ENCODE data around the gene PTTG1IP2. TPM values are rescaled to one million over a fixed set of nuclear protein-coding genes. Genes with fewer than 3 reads are reported as not detected.

The PTTG1IP2 gene
- total RNA-seq, 1 experiment from 2014 or later = not detected

- Histone ChIP-seq H4K91ac (ENCODE audit: insufficient read length, low read depth, low read length) (no peak overlapping the region), H3K79me1 (ENCODE audit: insufficient read depth, low read depth, low read length, poor library complexity, severe bottlenecking) (no peaks in the 10 kb centered on the region), H3K14ac (ENCODE audit: insufficient read depth, low read length) (no peak overlapping the region), H3K4me2 (ENCODE audit: insufficient read depth, insufficient read length, low read length) (no peak overlapping the region), H3K18ac (ENCODE audit: insufficient read length, low read depth, low read length) (no peak overlapping the region), H3K27me3 (ENCODE audit: insufficient read depth, low read length) (no peaks in the 10 kb centered on the region), H3K9me3 (ENCODE audit: control insufficient read depth, low read depth, low read length) (no peaks in the 10 kb centered on the region), H2BK5ac (ENCODE audit: insufficient read length, low read length) (no peak overlapping the region), H3K79me2 (ENCODE audit: insufficient read depth, low read length) (no peaks in the 10 kb centered on the region), H4K5ac (ENCODE audit: insufficient read length, low read depth, low read length) (no peak overlapping the region), H3K4me1 (ENCODE audit: insufficient read depth, low read length) (no peaks in the 10 kb centered on the region), H2AFZ (ENCODE audit: low read length) (no peak overlapping the region), H2BK120ac (ENCODE audit: low read depth, low read length, poor library complexity, severe bottlenecking) (no peak overlapping the region), H3K23me2 (ENCODE audit: insufficient read length, low read depth, low read length, poor library complexity, severe bottlenecking) (no peaks in the 10 kb centered on the region), H2BK15ac (ENCODE audit: low read depth, low read length) (no peak overlapping the region), H3T11ph (ENCODE audit: low read length) (no peak overlapping the region), H2BK12ac (ENCODE audit: insufficient read length, low read depth, low read length) (no peak overlapping the region), H2BK20ac (ENCODE audit: low read depth, low read length, poor library complexity, severe bottlenecking) (no peak overlapping the region), H4K8ac (replicated peaks; ENCODE audit: insufficient read length, low read depth, low read length) (no peak overlapping the region), H3K27ac (ENCODE audit: insufficient read length, low read depth, low read length) (no peak overlapping the region), H3K23ac (ENCODE audit: insufficient read length, low read depth, low read length) (no peak overlapping the region), H4K20me1 (ENCODE audit: control insufficient read depth, insufficient read depth, insufficient read length) (no peaks in the 10 kb centered on the region), H3K4ac (ENCODE audit: low read depth, low read length) (no peak overlapping the region), H2AK5ac (ENCODE audit: insufficient read length, low read length) (no peak overlapping the region), H3K9ac (ENCODE audit: extremely low read depth, insufficient read length, low read length) (no peak overlapping the region), H3K56ac (ENCODE audit: insufficient read length, low read depth, low read length) (no peak overlapping the region)
- H3K4me3 Mint-ChIP-seq = no peak overlapping the region
- no peak overlapping the region for H3K27ac Mint-ChIP-seq
- TF ChIP-seq CTCF (conservative IDR thresholded peaks at IDR 0.05) = no peak
- peaks cover 3 to 14% of the 10 kb centered on the region in 2 experiments for H3K4me1 Mint-ChIP-seq
- H3K36me3 Mint-ChIP-seq (ENCODE audit: insufficient read depth in 1 of 3, low read depth in 3 of 3) = peaks cover 0 to 2% (median 0%) of the 10 kb centered on the region in 3 experiments; a peak in 3 of 7 replicates
- no CpG with 5 or more reads among the region's 4 CpGs for WGBS (ENCODE audit: extremely low coverage, insufficient read length, low lambda C conversion rate)
- H3K9me3 Mint-ChIP-seq = no peaks in the 10 kb centered on the region
- no peaks in the 10 kb centered on the region; the same call in 1 of the 2 replicates for H3K27me3 Mint-ChIP-seq (ENCODE audit: low read depth)
- DNase-seq = no peak
Measured at GRCh38 chr7:90502539-90502938, 33.1 kb downstream of the PTTG1IP2 start.

All from H9 (cell line).